ENCODE data around the gene ZNF644. TPM values are rescaled to one million over a fixed set of nuclear protein-coding genes. Genes with fewer than 3 reads are reported as not detected.

The ZNF644 gene
- total and polyA plus RNA-seq, 7 donors, result 16.3 to 35.6 (median 27.5) TPM

DNA sequence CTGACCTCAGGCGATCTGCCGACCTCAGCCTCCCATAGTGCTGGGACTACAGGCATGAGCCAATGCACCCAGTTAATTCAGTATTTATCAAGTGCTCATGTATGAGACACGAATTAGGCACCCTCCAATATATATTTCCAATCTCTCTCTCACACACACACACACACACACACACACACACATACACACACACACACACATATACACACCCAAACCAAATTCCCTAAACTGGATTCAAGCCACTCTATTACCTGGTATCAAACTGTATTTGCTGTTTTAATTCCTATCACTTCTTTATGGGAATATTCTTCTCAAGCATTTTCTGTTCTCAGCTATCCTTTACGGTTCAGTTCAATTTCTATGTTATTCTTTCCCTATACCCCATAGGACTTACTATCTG, 8.5 kb downstream of the ZNF644 start:
- ATAC-seq, result no peak
- no peak overlapping the region for H3K27ac ChIP-seq
- TF ChIP-seq, protein P1, sequence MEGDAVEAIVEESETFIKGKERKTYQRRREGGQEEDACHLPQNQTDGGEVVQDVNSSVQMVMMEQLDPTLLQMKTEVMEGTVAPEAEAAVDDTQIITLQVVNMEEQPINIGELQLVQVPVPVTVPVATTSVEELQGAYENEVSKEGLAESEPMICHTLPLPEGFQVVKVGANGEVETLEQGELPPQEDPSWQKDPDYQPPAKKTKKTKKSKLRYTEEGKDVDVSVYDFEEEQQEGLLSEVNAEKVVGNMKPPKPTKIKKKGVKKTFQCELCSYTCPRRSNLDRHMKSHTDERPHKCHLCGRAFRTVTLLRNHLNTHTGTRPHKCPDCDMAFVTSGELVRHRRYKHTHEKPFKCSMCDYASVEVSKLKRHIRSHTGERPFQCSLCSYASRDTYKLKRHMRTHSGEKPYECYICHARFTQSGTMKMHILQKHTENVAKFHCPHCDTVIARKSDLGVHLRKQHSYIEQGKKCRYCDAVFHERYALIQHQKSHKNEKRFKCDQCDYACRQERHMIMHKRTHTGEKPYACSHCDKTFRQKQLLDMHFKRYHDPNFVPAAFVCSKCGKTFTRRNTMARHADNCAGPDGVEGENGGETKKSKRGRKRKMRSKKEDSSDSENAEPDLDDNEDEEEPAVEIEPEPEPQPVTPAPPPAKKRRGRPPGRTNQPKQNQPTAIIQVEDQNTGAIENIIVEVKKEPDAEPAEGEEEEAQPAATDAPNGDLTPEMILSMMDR (IDR thresholded peaks at IDR 0.05), result no peak

GRCh38 chr1:91012196-91012595, 9.6 kb downstream of the ZNF644 start:
- Histone ChIP-seq H3K27me3 (ENCODE audit: insufficient read depth in 3 of 3, low read length in 2 of 3) (no peaks in the 10 kb centered on the region), H3K4me3 (no peak overlapping the region), H3K27ac (no peak overlapping the region), H3K4me1 (peaks cover 37% of the 10 kb centered on the region), H3K36me3 (ENCODE audit: insufficient read depth in 1 of 2, low read depth in 1 of 2) (peaks cover 0 to 3% of the 10 kb centered on the region in 2 donors), H3K9me3 (no peaks in the 10 kb centered on the region)
- DNase-seq (no peak), ATAC-seq (peak in 1 of 4 donors; percentile 11)
- TF ChIP-seq, protein P1 (IDR thresholded peaks at IDR 0.05), result no peak
- 85 to 90% (median 88%) methylated on average over 4 of the region's 4 CpGs for WGBS, 3 donors
- intact Hi-C loops (cut with DNase I), result no loop called here

More for the DNA sequence above, 8.5 kb downstream of the ZNF644 start:
- WGBS, 3 donors, result 88 to 90% (median 89%) methylated on average over 4 of the region's 4 CpGs
- no peak for DNase-seq
- no peaks in the 10 kb centered on the region for H3K27me3 ChIP-seq (ENCODE audit: insufficient read depth in 3 of 3, low read length in 2 of 3)
- intact Hi-C loops (cut with DNase I), result no loop called here
- H3K36me3 ChIP-seq (ENCODE audit: insufficient read depth in 1 of 2, low read depth in 1 of 2), result peaks cover 0 to 3% of the 10 kb centered on the region in 2 donors
- peaks cover 38% of the 10 kb centered on the region for H3K4me1 ChIP-seq
- H3K9me3 ChIP-seq, result no peaks in the 10 kb centered on the region
- no peak overlapping the region for H3K4me3 ChIP-seq

- ATAC-seq (peak in 1 of 4 donors; percentile 51), DNase-seq (no peak)
- H3K4me1 ChIP-seq, result peaks cover 35% of the 10 kb centered on the region
- TF ChIP-seq, protein P1 (IDR thresholded peaks at IDR 0.05), result no peak
- peaks cover 0 to 3% of the 10 kb centered on the region in 2 donors for H3K36me3 ChIP-seq (ENCODE audit: insufficient read depth in 1 of 2, low read depth in 1 of 2)
- no peaks in the 10 kb centered on the region for H3K9me3 ChIP-seq
- intact Hi-C loops (cut with DNase I), result no loop called here
- 0 to 15% (median 7%) methylated on average over 1 of the region's 1 CpG for WGBS, 3 donors
- no peak overlapping the region for H3K4me3 ChIP-seq
- no peaks in the 10 kb centered on the region for H3K27me3 ChIP-seq (ENCODE audit: insufficient read depth in 3 of 3, low read length in 2 of 3)
- H3K27ac ChIP-seq, result no peak overlapping the region
These were observed 10.1 kb downstream of the ZNF644 start for GRCh38 chr1:91011726-91012125.

DNA sequence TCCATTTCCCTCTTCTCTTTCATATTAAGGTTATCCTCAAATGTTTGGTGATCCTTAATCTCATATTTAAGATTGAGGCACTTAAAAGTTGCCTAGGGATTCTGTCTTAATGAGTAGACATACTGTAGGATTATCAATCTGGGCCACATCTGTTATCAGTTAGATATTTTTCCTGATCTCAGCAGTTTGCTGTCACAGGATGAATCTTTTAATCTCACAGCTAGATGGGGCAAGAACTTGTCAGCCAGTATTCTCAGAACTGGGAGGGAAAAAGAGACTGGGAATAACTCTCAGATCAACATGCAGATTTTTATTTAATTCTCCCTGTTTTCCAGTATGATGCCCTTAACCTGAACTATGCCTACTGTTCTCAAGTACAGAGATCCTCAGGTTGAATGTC, 14.0 kb downstream of the ZNF644 start:
- H3K4me3 ChIP-seq, result no peak overlapping the region
- DNase-seq (no peak), ATAC-seq (no peak)
- intact Hi-C loops (cut with DNase I), result no loop called here
- no peaks in the 10 kb centered on the region for H3K27me3 ChIP-seq (ENCODE audit: insufficient read depth in 3 of 3, low read length in 2 of 3)
- H3K9me3 ChIP-seq, result no peaks in the 10 kb centered on the region
- H3K27ac ChIP-seq, result no peak overlapping the region
- peaks cover 9% of the 10 kb centered on the region for H3K4me1 ChIP-seq
- TF ChIP-seq, protein P1 (IDR thresholded peaks at IDR 0.05), result no peak
- no peaks in the 10 kb centered on the region for H3K36me3 ChIP-seq (ENCODE audit: insufficient read depth in 1 of 2, low read depth in 1 of 2)

DNA sequence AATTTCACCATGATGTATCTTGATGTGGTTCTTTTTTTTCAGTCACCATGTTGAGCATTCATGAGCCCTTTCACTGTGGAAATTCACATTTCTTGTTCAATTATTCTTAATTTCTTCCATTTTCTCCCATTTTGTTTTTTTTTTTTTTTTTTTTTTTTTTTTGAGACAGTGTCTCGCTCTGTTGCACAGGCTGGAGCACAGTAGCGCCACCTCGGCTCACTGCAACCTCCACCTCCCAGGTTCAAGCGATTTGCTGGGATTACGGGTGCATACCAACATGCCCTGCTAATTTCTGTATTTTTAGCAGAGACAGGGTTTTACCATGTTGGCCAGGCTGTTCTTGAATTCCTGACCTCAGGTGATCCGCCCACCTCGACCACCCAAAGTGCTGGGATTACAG, 14.7 kb downstream of the ZNF644 start:
- TF ChIP-seq, protein P1 (IDR thresholded peaks at IDR 0.05), result no peak
- H3K27ac ChIP-seq, result no peak overlapping the region
- no peak for ATAC-seq
- H3K4me1 ChIP-seq, result peaks cover 7% of the 10 kb centered on the region
- intact Hi-C loops (cut with DNase I), result no loop called here
- H3K36me3 ChIP-seq (ENCODE audit: insufficient read depth in 1 of 2, low read depth in 1 of 2), result no peaks in the 10 kb centered on the region
- no peak overlapping the region for H3K4me3 ChIP-seq
- 91 to 94% (median 93%) methylated on average over 7 of the region's 7 CpGs for WGBS, 3 donors
- no peaks in the 10 kb centered on the region for H3K27me3 ChIP-seq (ENCODE audit: insufficient read depth in 3 of 3, low read length in 2 of 3)
- H3K9me3 ChIP-seq, result no peaks in the 10 kb centered on the region
- no peak for DNase-seq

All from psoas muscle (tissue), 8 donors.